ENCODE data around the gene KBTBD13. TPM values are rescaled to one million over a fixed set of nuclear protein-coding genes. Genes with fewer than 3 reads are reported as not detected.
A peak's percentile ranks its signal among the peaks of the same experiment; 100 is the strongest.

KBTBD13 gene
- total RNA-seq, 1 experiment from 2014 or later: not detected

- ATAC-seq: no peak
- H3K27ac ChIP-seq (ENCODE audit: low read length): no peak overlapping the region
- H3K9me3 ChIP-seq (ENCODE audit: control insufficient read depth, insufficient read depth, low read depth, low read length): no peaks in the 10 kb centered on the region
- in situ Hi-C loops (cut with HindIII; ENCODE audit: low pct_unique_long_range_greater_than_20kb, low sequenced_read_pairs): no loop called here
- no peak overlapping the region for H3K4me3 ChIP-seq (ENCODE audit: low read depth in 2 of 2, low read length in 2 of 2)
- intact Hi-C loops (cut with micrococcal nuclease; ENCODE audit: unreplicated experiment): no loop called here
- H3K27me3 ChIP-seq (ENCODE audit: control insufficient read depth, insufficient read depth, low read length): no peaks in the 10 kb centered on the region
- no peak for DNase-seq (ENCODE audit: low read depth, low spot score)
- TF ChIP-seq SIN3A (IDR thresholded peaks at IDR 0.05; ENCODE audit: borderline replicate concordance, insufficient read depth, low read depth, low read length) (no peak), TCF7L2 (IDR thresholded peaks at IDR 0.05; ENCODE audit: low read depth, low read length) (no peak), REST (IDR thresholded peaks at IDR 0.05; ENCODE audit: insufficient read depth in 1 of 2, low read depth in 2 of 2, low read length in 1 of 2) (no peak), CTCF (IDR thresholded peaks at IDR 0.05) (no peak), POLR2AphosphoS5 (IDR thresholded peaks at IDR 0.05; ENCODE audit: low read depth, low read length) (no peak)
- BruUV-seq (replicated peaks): no TSS peak
- peaks cover 11% of the 10 kb centered on the region for H3K4me1 ChIP-seq (ENCODE audit: control insufficient read depth, insufficient read depth, low read length)
- ChIA-PET CTCF (interaction anchor here (0.7 to 0.8 kb wide), 3 partner anchors 16 to 155 kb away, joined by 3 to 6 read pairs (median 5); no protein-coding TSS in a partner anchor), POLR2A (interaction anchor here (0.6 to 0.7 kb wide), 3 partner anchors 26 to 216 kb away, joined by 3 to 9 read pairs (median 5); no protein-coding TSS in a partner anchor)
- no peaks in the 10 kb centered on the region for H3K36me3 ChIP-seq (ENCODE audit: control insufficient read depth, insufficient read depth, low read length)
These were observed 23.6 kb upstream of the KBTBD13 start for GRCh38 chr15:65052956-65053355.

- CTCF ChIA-PET: interaction anchor here (0.6 to 1.2 kb wide), 3 partner anchors 23 to 32 kb away, joined by 4 to 5 read pairs (median 4); no protein-coding TSS in a partner anchor
- no peaks in the 10 kb centered on the region for H3K9me3 ChIP-seq (ENCODE audit: control insufficient read depth, insufficient read depth, low read depth, low read length)
- TF ChIP-seq REST (IDR thresholded peaks at IDR 0.05; ENCODE audit: insufficient read depth in 1 of 2, low read depth in 2 of 2, low read length in 1 of 2) (no peak), CTCF (IDR thresholded peaks at IDR 0.05) (peak; percentile 96)
- H3K27me3 ChIP-seq (ENCODE audit: control insufficient read depth, insufficient read depth, low read length): no peaks in the 10 kb centered on the region
- H3K27ac ChIP-seq (ENCODE audit: low read length): no peak overlapping the region
- intact Hi-C loops (cut with micrococcal nuclease; ENCODE audit: unreplicated experiment): loop anchor here (1.0 kb wide), 1 partner anchor 24 kb away; no protein-coding TSS in a partner anchor
- no peaks in the 10 kb centered on the region for H3K36me3 ChIP-seq (ENCODE audit: control insufficient read depth, insufficient read depth, low read length)
- ATAC-seq (peak; percentile 90), DNase-seq (ENCODE audit: low read depth, low spot score) (no peak)
- POLR2A ChIA-PET: interaction anchor here (0.5 kb wide), 1 partner anchor 54 kb away, joined by 6 read pairs; no protein-coding TSS in a partner anchor
- in situ Hi-C loops (cut with HindIII; ENCODE audit: low pct_unique_long_range_greater_than_20kb, low sequenced_read_pairs): no loop called here
- BruUV-seq (replicated peaks): no TSS peak
- H3K4me1 ChIP-seq (ENCODE audit: control insufficient read depth, insufficient read depth, low read length): peaks cover 11% of the 10 kb centered on the region
- no peak overlapping the region for H3K4me3 ChIP-seq (ENCODE audit: low read depth in 2 of 2, low read length in 2 of 2)
These were observed 22.0 kb upstream of the KBTBD13 start for GRCh38 chr15:65054333-65055200.

All from Panc1 (cell line).